Measurements from ENCODE around the gene ATG9A. TPM values are rescaled to one million over a fixed set of nuclear protein-coding genes. Genes with fewer than 3 reads are reported as not detected.

Gene ATG9A
- total RNA-seq, 4 donors from 2014 or later, result 39.8 to 82.6 (median 47.0) TPM

DNA sequence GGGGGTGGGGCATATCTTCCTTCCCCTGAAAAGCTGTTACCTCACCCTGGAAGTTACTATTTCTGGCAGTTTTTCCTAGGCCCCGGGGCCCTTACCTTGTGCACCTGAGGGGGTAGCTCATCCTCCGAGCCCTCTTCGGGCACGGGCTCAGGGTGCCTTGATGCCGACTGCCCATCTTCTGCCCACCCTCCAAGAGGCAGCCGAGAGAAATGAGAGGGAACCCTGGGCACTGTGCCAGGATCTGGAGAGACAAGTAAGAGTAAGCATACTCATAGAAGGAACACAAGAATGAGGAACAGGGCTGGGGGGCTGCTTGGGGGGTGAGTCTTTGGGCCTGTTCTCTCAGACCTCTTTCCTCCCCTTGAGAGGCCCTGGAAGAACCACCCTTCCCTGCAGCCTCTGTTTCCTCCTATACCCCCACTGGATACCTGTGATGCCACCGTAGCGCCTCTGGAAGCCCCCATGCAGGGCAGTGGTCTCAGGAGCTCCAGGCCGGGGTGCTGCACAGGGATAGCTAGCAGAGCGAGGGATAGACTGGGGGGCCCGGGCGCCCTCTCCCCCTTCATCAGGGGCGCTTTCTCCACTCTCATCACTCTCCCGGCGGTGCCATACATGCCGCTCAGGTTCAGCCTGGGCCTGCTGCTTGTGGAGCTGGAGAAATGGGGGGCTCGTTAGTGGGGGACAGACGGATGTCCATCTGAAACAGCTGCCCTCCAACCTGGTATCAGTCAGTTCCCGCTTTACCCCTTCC lies 8.6 kb downstream of the ATG9A start:
- TF ChIP-seq EP300 (IDR thresholded peaks at IDR 0.05) (no peak), POLR2AphosphoS5 (IDR thresholded peaks at IDR 0.05) (no peak), POLR2A (IDR thresholded peaks at IDR 0.05) (no peak)
- TF ChIP-seq, protein P1, sequence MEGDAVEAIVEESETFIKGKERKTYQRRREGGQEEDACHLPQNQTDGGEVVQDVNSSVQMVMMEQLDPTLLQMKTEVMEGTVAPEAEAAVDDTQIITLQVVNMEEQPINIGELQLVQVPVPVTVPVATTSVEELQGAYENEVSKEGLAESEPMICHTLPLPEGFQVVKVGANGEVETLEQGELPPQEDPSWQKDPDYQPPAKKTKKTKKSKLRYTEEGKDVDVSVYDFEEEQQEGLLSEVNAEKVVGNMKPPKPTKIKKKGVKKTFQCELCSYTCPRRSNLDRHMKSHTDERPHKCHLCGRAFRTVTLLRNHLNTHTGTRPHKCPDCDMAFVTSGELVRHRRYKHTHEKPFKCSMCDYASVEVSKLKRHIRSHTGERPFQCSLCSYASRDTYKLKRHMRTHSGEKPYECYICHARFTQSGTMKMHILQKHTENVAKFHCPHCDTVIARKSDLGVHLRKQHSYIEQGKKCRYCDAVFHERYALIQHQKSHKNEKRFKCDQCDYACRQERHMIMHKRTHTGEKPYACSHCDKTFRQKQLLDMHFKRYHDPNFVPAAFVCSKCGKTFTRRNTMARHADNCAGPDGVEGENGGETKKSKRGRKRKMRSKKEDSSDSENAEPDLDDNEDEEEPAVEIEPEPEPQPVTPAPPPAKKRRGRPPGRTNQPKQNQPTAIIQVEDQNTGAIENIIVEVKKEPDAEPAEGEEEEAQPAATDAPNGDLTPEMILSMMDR (IDR thresholded peaks at IDR 0.05), result no peak
- peaks cover 0 to 68% of the 10 kb centered on the region in 2 donors for H3K36me3 ChIP-seq
- no peak overlapping the region for H3K4me3 ChIP-seq
- no peaks in the 10 kb centered on the region for H3K9me3 ChIP-seq
- no peak for ATAC-seq
- WGBS, 2 donors (ENCODE audit: low coverage in 1 of 2), result 80 to 83% methylated on average over 1 to 5 of the region's 19 CpGs
- peak overlapping the region in 3 of 4 donors; percentile 14 to 98 (median 95) for H3K27ac ChIP-seq
- H3K27me3 ChIP-seq, result no peaks in the 10 kb centered on the region
- H3K4me1 ChIP-seq, result peaks cover 3 to 46% (median 21%) of the 10 kb centered on the region in 3 donors

DNA sequence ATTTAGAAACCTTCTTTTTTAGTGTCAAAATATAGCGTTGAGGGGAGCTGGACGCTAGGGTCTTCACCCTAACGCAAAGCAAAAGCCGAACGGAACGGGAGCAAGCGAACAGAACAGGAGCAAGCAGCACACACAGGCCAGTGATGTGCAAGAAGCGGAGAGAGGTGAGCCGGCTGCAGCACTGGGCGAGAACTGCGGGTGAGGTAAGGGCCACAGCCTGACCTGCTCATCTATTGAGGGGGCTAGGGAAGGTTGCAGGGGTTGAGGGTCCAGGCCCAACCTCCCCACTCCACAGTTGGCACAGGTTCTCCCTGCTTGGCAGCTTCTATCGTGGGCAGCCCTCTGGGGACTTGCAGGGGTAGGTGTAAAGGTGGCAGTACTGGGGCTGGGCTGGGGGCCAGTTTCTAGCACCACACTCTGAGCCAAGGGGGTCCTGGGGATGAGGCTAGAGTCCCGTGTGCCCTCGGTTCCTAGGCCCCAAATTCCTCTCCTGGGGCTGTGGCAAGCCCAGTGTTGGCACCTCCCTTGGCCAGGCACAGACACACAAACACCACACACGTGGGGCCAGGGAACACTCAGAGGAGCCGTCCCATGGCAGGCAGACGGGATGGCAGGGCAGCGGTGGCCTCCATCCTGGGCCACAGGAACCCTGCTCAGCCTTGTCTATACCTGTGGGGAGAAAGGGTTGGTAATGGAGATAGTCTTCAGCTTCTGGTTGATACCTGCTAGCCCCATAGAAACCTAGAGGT lies 9.5 kb downstream of the ATG9A start:
- no peaks in the 10 kb centered on the region for H3K9me3 ChIP-seq
- 85 to 92% methylated on average over 6 to 10 of the region's 18 CpGs for WGBS, 2 donors (ENCODE audit: low coverage in 1 of 2)
- H3K36me3 ChIP-seq, result peaks cover 0 to 68% of the 10 kb centered on the region in 2 donors
- no peaks in the 10 kb centered on the region for H3K27me3 ChIP-seq
- H3K4me3 ChIP-seq, result no peak overlapping the region
- H3K27ac ChIP-seq, result peak overlapping the region in 3 of 4 donors; percentile 95 to 98 (median 98)
- TF ChIP-seq POLR2AphosphoS5 (IDR thresholded peaks at IDR 0.05) (no peak), POLR2A (IDR thresholded peaks at IDR 0.05) (no peak), EP300 (IDR thresholded peaks at IDR 0.05) (no peak)
- TF ChIP-seq, protein P1 (IDR thresholded peaks at IDR 0.05), result no peak
- no peak for ATAC-seq
- H3K4me1 ChIP-seq, result peaks cover 3 to 51% (median 21%) of the 10 kb centered on the region in 3 donors

DNA sequence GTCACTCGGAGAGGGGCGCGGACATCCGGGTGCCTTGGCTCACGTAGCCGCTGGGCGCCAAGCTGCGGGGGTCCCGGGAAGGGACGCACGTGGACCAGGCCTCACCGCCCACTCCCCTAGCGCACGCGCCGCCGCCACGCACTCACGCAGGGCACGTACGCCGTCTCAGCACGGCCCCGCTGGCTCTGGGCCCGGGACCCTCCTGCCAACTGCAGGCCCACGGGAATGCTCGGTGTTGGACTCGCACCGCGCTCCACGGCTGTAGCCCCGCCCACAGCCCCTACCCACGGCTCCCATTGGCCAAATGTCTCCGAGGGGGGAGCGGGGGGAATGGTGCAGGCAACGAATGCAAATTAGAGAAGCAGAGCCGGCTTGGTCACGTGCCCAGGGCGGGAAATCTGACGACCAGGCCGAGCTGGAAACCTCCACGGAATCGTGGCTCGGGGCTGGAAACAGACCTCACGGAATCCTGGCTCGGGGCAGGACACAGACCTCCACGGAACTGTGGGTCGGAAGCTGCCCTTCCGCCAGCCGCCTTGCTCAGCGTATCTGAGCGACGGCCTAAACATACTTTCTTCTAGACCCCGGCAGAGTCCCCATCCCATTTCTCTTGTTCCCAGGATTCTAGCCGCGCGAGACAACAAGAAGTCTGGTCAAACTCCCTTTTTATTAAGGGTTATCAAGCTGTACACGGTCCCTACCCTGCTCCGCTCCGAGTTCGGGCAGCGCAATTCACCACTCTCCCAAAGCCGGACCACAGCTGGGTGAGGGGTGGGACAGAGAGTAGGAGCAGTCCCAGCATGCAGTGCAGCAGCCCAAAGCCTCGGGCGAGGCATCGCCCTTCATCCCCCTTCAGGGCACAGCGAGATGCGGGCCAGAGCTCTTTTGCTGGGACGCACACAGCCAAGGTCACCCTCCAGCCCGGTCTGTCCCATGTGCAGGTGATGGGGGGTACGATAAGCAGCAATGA lies 10.4 kb downstream of the ATG9A start, which contains the start of gene ABCB6:
Gene ABCB6 (minus strand): TSS at position 227 of the 970 bp plus-strand sequence. CDS start 285 bp downstream, outside the sequence.
- ATAC-seq, result peak; percentile 90
- 0% methylated on average over 8 of the region's 71 CpGs; no CpG with 5 or more reads in 1 of the 2 donors for WGBS, 2 donors (ENCODE audit: low coverage in 1 of 2)
- Histone ChIP-seq H3K27ac (peak within 1 kb of the TSS; percentile 72 to 98 (median 96)), H3K4me1 (peaks cover 3 to 51% (median 21%) of the 10 kb centered on the region in 3 donors), H3K9me3 (no peaks in the 10 kb centered on the region), H3K4me3 (peak within 1 kb of the TSS; percentile 28 to 69), H3K36me3 (peaks cover 0 to 68% of the 10 kb centered on the region in 2 donors), H3K27me3 (no peaks in the 10 kb centered on the region)
- TF ChIP-seq POLR2AphosphoS5 (IDR thresholded peaks at IDR 0.05) (peak; percentile 90), EP300 (IDR thresholded peaks at IDR 0.05) (no peak), POLR2A (IDR thresholded peaks at IDR 0.05) (peak; percentile 27 to 45)
- TF ChIP-seq, protein P1 (IDR thresholded peaks at IDR 0.05), result peak in 2 of 4 experiments; percentile 19 to 22

DNA sequence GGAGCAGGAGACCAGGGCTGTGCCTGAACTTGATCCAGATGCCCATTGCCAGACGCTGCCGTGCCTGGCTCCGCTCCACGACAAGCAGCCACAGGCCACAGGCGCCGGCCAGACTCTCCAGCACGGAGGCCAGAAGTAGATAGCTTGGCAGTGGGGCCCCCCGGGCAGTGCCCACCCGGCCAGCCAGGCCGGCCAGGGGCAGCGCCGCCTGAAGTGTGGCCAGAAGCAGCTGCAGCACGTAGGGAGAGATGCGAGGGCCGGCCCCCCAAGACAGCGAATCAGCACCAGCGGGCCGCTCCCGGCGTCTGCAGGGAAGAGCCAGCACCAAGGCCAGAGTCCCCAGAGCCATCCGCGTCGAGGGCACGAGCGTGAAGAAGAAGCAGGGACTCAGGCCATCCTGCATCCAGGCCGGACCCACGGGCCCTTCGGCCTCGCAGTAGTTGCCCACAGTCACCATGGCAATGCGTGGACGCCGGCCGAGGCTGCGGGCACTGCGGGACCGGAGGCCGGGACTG lies 11.2 kb downstream of the ATG9A start:
- peaks cover 3 to 51% (median 21%) of the 10 kb centered on the region in 3 donors for H3K4me1 ChIP-seq
- TF ChIP-seq EP300 (IDR thresholded peaks at IDR 0.05), result no peak
- peak; percentile 17 to 31 for TF ChIP-seq POLR2A (IDR thresholded peaks at IDR 0.05)
- no peaks in the 10 kb centered on the region for H3K27me3 ChIP-seq
- ATAC-seq, result peak; percentile 73
- H3K9me3 ChIP-seq, result no peaks in the 10 kb centered on the region
- H3K36me3 ChIP-seq, result peaks cover 0 to 68% of the 10 kb centered on the region in 2 donors
- H3K4me3 ChIP-seq, result peak overlapping the region; percentile 28 to 69
- peak overlapping the region; percentile 72 to 98 (median 96) for H3K27ac ChIP-seq
- no CpG with 5 or more reads among the region's 37 CpGs for WGBS, 2 donors (ENCODE audit: low coverage in 1 of 2)

All from gastroesophageal sphincter (tissue), 4 donors.